ENCODE data around the gene MAP2.

The MAP2 gene

DNA sequence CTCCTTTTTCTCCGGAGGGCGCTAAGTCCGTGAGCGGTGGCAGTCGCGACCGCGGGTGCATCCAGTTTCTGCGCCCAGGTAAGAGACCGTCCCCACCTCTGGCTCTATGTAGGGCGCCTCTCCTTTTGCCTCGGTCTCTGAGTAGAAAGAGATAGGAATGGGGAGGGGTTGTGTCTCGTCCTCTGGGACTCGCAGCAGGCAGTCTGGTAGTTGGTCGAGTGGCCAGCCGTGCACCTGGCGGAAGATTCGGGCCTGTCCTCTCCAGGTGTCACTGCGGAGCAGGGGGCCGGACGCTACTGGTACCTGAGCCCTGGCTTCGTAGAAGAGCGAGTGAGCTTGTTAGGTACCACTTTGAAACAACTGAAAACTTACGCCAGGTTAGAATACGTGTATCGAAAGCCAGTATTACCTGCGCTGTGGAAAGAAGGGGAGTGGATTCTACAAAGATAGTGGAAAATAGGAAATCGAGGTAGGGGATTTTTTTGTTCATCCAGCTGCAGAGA is 403 bp downstream of the MAP2 start:
- Histone ChIP-seq H3K79me2 (ENCODE audit: insufficient read depth, low read depth) (no peaks in the 10 kb centered on the region), H3K4me2 (peak overlapping the region; percentile 85), H2AFZ (ENCODE audit: low read depth) (peak overlapping the region; percentile 99), H3K4me3 (IDR thresholded peaks at IDR 0.05; ENCODE audit: insufficient read depth, low read depth, low read length) (peak overlapping the region; percentile 79), H4K20me1 (ENCODE audit: insufficient read depth) (no peaks in the 10 kb centered on the region), H3K27ac (no peak overlapping the region; the same call in 1 of the 2 replicates), H3K9ac (peak overlapping the region; percentile 53; the same call in 1 of the 2 replicates), H3K27me3 (ENCODE audit: insufficient read depth, low read depth) (no peaks in the 10 kb centered on the region), H3K36me3 (ENCODE audit: insufficient read depth) (no peaks in the 10 kb centered on the region), H3K4me1 (ENCODE audit: low read depth, poor library complexity, severe bottlenecking) (peaks cover 36% of the 10 kb centered on the region)
- TF ChIP-seq CTCF (conservative IDR thresholded peaks at IDR 0.05; ENCODE audit: low read depth, low read length), result no peak

DNA sequence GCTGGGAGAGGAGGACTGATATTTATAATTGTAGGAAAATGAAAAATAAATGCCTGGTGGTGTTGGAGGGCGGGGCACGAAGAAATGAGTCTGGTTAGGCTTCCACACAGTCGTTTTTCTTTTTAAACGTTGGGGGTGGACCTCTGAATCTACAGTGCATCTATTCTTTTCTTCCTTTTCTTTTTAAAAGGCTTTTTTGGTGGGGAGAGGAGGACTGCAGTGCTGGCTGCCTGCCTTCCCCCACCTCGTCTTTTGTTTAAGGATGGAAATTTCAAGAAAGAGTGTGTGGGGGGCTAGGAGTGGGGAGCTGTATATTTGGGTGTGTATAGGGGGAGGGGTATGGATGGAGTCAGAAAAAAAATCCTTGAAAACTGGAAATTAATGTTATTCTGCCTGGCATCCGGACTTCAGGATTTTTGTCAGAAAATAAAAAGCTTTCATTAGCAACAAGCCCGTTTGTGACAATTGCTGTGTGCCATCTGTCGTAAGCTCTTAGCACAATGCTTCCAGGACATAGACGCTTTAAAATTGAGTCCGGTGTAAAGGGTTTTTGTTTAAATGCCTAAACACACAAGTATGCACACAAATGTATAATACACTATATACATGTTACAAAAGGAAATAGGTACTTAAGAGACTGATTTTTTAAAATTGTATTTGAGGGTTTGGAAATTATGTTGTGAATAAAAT is 1.1 kb downstream of the MAP2 start:
- Histone ChIP-seq H3K79me2 (ENCODE audit: insufficient read depth, low read depth) (no peaks in the 10 kb centered on the region), H3K27ac (no peak overlapping the region; the same call in 1 of the 2 replicates), H3K4me3 (IDR thresholded peaks at IDR 0.05; ENCODE audit: insufficient read depth, low read depth, low read length) (no peak overlapping the region), H2AFZ (ENCODE audit: low read depth) (peak overlapping the region; percentile 99), H3K27me3 (ENCODE audit: insufficient read depth, low read depth) (no peaks in the 10 kb centered on the region), H3K4me2 (peak overlapping the region; percentile 85), H3K36me3 (ENCODE audit: insufficient read depth) (no peaks in the 10 kb centered on the region), H3K4me1 (ENCODE audit: low read depth, poor library complexity, severe bottlenecking) (peaks cover 36% of the 10 kb centered on the region), H3K9ac (peak overlapping the region; percentile 53; the same call in 1 of the 2 replicates), H4K20me1 (ENCODE audit: insufficient read depth) (no peaks in the 10 kb centered on the region)
- no peak for TF ChIP-seq CTCF (conservative IDR thresholded peaks at IDR 0.05; ENCODE audit: low read depth, low read length)

DNA sequence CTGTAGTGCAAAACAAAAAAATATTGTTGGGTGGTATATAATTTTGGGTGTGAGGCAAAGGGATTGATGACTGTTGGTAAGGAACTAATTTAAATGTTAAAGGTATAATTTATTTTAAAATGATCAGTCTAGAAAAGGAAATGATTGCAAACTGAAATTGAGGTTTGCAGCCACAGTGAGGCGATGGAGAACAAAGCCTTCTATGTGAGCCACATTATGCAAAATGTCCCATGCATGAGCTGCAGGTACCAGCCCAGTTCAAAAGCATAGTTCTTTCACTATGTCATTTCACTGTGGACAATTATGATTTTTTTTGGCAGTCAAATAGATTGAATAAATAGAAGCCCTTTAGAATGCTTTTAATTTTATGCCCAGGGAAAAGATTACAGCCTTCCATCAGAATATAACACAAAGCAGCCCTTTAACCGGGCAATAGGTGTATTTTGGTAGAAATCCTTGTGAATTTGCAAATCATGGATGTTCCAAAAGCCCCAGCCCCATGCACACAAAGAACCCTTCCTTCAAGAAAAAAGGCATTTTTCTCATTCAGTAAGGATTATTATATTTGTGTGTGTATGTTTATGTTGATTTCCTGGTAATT is 1.7 kb downstream of the MAP2 start:
- Histone ChIP-seq H3K36me3 (ENCODE audit: insufficient read depth) (no peaks in the 10 kb centered on the region), H4K20me1 (ENCODE audit: insufficient read depth) (no peaks in the 10 kb centered on the region), H3K4me1 (ENCODE audit: low read depth, poor library complexity, severe bottlenecking) (peaks cover 36% of the 10 kb centered on the region), H2AFZ (ENCODE audit: low read depth) (peak overlapping the region; percentile 99; the same call in 1 of the 2 replicates), H3K4me2 (peak overlapping the region; percentile 85), H3K79me2 (ENCODE audit: insufficient read depth, low read depth) (no peaks in the 10 kb centered on the region), H3K4me3 (IDR thresholded peaks at IDR 0.05; ENCODE audit: insufficient read depth, low read depth, low read length) (no peak overlapping the region), H3K27me3 (ENCODE audit: insufficient read depth, low read depth) (no peaks in the 10 kb centered on the region), H3K27ac (no peak overlapping the region), H3K9ac (no peak overlapping the region; the same call in 1 of the 2 replicates)
- peak; percentile 42 for TF ChIP-seq CTCF (conservative IDR thresholded peaks at IDR 0.05; ENCODE audit: low read depth, low read length)

DNA sequence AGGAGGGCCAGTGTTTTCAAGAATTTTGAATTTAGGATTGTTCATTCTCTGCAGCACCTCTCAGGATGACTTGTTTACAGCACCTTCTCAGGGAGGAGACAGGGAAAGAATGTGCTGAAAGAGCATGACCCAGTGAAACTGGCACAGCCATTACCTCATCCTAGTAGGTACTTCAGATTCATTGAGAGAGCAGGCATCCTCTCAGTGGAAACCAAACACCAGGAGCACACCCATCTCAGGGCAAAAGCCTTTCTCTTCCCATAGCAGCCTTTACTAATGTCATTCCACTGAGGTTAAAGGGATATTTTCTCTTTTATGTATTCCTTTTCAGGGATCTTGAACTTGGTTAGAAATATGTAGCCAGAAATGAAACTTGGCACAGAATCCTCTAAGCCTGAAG is 2.6 kb downstream of the MAP2 start:
- Histone ChIP-seq H3K4me1 (ENCODE audit: low read depth, poor library complexity, severe bottlenecking) (peaks cover 36% of the 10 kb centered on the region), H3K4me3 (IDR thresholded peaks at IDR 0.05; ENCODE audit: insufficient read depth, low read depth, low read length) (no peak overlapping the region), H3K36me3 (ENCODE audit: insufficient read depth) (no peaks in the 10 kb centered on the region), H4K20me1 (ENCODE audit: insufficient read depth) (no peaks in the 10 kb centered on the region), H3K27me3 (ENCODE audit: insufficient read depth, low read depth) (no peaks in the 10 kb centered on the region), H3K79me2 (ENCODE audit: insufficient read depth, low read depth) (no peaks in the 10 kb centered on the region), H3K4me2 (peak overlapping the region; percentile 49), H3K9ac (no peak overlapping the region), H3K27ac (peak overlapping the region; percentile 5; the same call in 1 of the 2 replicates), H2AFZ (ENCODE audit: low read depth) (no peak overlapping the region)
- no peak for TF ChIP-seq CTCF (conservative IDR thresholded peaks at IDR 0.05; ENCODE audit: low read depth, low read length)

All from KMS-11 (cell line).